Progenitor cell of endocrine pancreas (in vitro differentiated cells): ENCODE results near the gene RLN1. TPM values are rescaled to one million over a fixed set of nuclear protein-coding genes. Genes with fewer than 3 reads are reported as not detected.

Source experiments
- DNase-seq: peaks from one replicate; pipeline ENCODE4 v3.0.0; 2021; ENCODE audit warnings: low spot score; ENCODE audit not compliant: unreplicated experiment
- H3K27ac Mint-ChIP-seq: 2 replicates; pipeline ENCODE4 v1.8.0; 2021; ENCODE audit warnings: mild to moderate bottlenecking, moderate library complexity, mixed read lengths
- H3K27me3 Mint-ChIP-seq: 2 replicates; pipeline ENCODE4 v1.8.0; 2021; ENCODE audit warnings: mixed read lengths
- H3K36me3 Mint-ChIP-seq: 2 replicates; pipeline ENCODE4 v1.8.0; 2022; ENCODE audit warnings: mixed read lengths; ENCODE audit not compliant: insufficient read depth
- H3K4me1 Mint-ChIP-seq: 2 replicates; pipeline ENCODE4 v1.8.0; 2021; ENCODE audit warnings: low read depth, mixed read lengths
- H3K4me3 Mint-ChIP-seq: 2 replicates; pipeline ENCODE4 v1.8.0; 2021; ENCODE audit warnings: low read depth, mild to moderate bottlenecking, moderate library complexity, mixed read lengths
- H3K9me3 Mint-ChIP-seq: 2 replicates; pipeline ENCODE4 v1.8.0; 2021; ENCODE audit warnings: low read depth, mixed read lengths
- total RNA-seq: library from RNA; stranded (reverse); gene quantifications from 2 replicates; pipeline ENCODE4 v1.2.1, GENCODE V29; 2021
- TF ChIP-seq, protein P1 (sequence below): fragments of 200-600 bp; sonication (generic); IDR thresholded peaks from one replicate; pipeline ENCODE4 v1.5.0; 2021; ENCODE audit warnings: antibody characterized with exemption, mild to moderate bottlenecking; ENCODE audit not compliant: unreplicated experiment

Gene RLN1
- total RNA-seq, 1 donor from 2014 or later, result 1.2 TPM

- H3K36me3 Mint-ChIP-seq, result no peaks in the 10 kb centered on the region
- no peaks in the 10 kb centered on the region for H3K27me3 Mint-ChIP-seq
- TF ChIP-seq, protein P1, sequence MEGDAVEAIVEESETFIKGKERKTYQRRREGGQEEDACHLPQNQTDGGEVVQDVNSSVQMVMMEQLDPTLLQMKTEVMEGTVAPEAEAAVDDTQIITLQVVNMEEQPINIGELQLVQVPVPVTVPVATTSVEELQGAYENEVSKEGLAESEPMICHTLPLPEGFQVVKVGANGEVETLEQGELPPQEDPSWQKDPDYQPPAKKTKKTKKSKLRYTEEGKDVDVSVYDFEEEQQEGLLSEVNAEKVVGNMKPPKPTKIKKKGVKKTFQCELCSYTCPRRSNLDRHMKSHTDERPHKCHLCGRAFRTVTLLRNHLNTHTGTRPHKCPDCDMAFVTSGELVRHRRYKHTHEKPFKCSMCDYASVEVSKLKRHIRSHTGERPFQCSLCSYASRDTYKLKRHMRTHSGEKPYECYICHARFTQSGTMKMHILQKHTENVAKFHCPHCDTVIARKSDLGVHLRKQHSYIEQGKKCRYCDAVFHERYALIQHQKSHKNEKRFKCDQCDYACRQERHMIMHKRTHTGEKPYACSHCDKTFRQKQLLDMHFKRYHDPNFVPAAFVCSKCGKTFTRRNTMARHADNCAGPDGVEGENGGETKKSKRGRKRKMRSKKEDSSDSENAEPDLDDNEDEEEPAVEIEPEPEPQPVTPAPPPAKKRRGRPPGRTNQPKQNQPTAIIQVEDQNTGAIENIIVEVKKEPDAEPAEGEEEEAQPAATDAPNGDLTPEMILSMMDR, result no peak
- H3K9me3 Mint-ChIP-seq, result no peaks in the 10 kb centered on the region
- H3K4me1 Mint-ChIP-seq, result peaks cover 7% of the 10 kb centered on the region
- no peak overlapping the region for H3K4me3 Mint-ChIP-seq
- DNase-seq, result no peak
- H3K27ac Mint-ChIP-seq, result no peak overlapping the region
Observed at GRCh38 chr9:5375790-5376477, 36.3 kb upstream of the RLN1 start.

GRCh38 chr9:5375091-5375490, 35.4 kb upstream of the RLN1 start:
- H3K4me3 Mint-ChIP-seq, result no peak overlapping the region
- DNase-seq, result no peak

DNA sequence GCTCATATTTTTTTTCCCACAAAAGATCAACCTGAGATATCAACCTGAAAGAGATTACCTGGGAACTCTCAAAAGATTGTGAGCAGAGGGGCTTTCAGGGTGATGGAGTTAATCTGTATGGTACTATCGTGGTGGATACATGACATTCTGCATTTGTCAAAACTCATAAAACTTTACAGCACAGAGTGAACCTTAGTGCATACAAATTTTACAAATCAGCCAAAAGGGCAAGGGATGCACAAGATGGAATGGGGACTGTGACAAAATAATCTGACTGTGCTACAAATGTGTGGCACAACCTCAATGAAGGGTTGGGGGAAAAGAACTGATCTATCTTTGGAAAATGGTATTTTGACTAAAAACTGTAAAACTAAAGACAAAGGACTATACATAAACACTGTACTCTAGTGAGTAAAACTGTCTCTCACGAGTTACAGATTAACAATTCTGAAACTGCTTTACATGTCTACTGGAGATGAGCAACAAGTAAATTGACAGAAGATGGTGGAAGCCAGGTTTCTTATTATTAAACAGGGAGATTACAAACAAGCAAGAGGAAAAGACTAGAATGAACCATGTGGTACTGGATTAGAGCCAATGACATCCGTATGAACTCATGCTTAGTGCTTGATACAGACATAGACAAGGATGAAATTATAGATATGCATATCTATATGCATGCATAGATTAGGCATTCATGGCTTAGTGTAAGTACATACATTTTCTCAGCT, 24.8 kb upstream of the RLN1 start:
- Mint-ChIP-seq H3K4me1 (no peaks in the 10 kb centered on the region), H3K4me3 (no peak overlapping the region), H3K27me3 (no peaks in the 10 kb centered on the region), H3K36me3 (no peaks in the 10 kb centered on the region), H3K9me3 (peaks cover 11% of the 10 kb centered on the region), H3K27ac (no peak overlapping the region)
- no peak for DNase-seq
- TF ChIP-seq, protein P1, result no peak

More at GRCh38 chr9:5375091-5375490, 35.4 kb upstream of the RLN1 start:
- H3K36me3 Mint-ChIP-seq, result no peaks in the 10 kb centered on the region
- peaks cover 7% of the 10 kb centered on the region for H3K4me1 Mint-ChIP-seq
- H3K9me3 Mint-ChIP-seq, result no peaks in the 10 kb centered on the region
- H3K27ac Mint-ChIP-seq, result no peak overlapping the region
- H3K27me3 Mint-ChIP-seq, result no peaks in the 10 kb centered on the region
- TF ChIP-seq, protein P1, result no peak

GRCh38 chr9:5361326-5362010, 21.8 kb upstream of the RLN1 start:
- TF ChIP-seq, protein P1, result no peak
- Mint-ChIP-seq H3K4me3 (no peak overlapping the region), H3K27ac (no peak overlapping the region), H3K27me3 (no peaks in the 10 kb centered on the region), H3K36me3 (no peaks in the 10 kb centered on the region), H3K9me3 (no peaks in the 10 kb centered on the region), H3K4me1 (no peaks in the 10 kb centered on the region)
- DNase-seq, result no peak

- Mint-ChIP-seq H3K27me3 (no peaks in the 10 kb centered on the region), H3K27ac (no peak overlapping the region), H3K4me3 (no peak overlapping the region), H3K9me3 (no peaks in the 10 kb centered on the region), H3K4me1 (no peaks in the 10 kb centered on the region), H3K36me3 (no peaks in the 10 kb centered on the region)
- TF ChIP-seq, protein P1, result no peak
- DNase-seq, result no peak
Observed at GRCh38 chr9:5360341-5360740, 20.7 kb upstream of the RLN1 start.
